Measurements from ENCODE around the gene HDAC4.

The HDAC4 gene

DNA sequence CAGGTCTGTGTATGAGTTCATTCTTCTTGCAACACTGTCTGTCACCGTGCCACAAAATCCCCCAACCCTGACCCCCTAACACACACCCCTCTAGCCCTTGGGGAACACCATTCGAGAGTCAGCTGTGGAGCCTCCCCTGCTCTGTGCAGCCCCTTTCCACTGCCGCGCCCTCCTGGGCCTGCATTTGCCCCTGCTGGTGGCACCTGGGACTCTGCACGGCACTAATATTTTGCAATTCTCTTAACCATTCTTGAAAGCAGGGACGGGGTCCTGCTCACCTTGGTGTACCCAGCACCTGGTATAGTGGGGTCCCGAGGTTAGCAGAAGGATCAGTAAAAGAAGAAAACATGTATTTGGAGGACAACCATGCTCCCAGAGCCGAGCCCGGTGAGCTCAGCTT, 124.0 kb downstream of the HDAC4 start:
- no peak for DNase-seq

DNA sequence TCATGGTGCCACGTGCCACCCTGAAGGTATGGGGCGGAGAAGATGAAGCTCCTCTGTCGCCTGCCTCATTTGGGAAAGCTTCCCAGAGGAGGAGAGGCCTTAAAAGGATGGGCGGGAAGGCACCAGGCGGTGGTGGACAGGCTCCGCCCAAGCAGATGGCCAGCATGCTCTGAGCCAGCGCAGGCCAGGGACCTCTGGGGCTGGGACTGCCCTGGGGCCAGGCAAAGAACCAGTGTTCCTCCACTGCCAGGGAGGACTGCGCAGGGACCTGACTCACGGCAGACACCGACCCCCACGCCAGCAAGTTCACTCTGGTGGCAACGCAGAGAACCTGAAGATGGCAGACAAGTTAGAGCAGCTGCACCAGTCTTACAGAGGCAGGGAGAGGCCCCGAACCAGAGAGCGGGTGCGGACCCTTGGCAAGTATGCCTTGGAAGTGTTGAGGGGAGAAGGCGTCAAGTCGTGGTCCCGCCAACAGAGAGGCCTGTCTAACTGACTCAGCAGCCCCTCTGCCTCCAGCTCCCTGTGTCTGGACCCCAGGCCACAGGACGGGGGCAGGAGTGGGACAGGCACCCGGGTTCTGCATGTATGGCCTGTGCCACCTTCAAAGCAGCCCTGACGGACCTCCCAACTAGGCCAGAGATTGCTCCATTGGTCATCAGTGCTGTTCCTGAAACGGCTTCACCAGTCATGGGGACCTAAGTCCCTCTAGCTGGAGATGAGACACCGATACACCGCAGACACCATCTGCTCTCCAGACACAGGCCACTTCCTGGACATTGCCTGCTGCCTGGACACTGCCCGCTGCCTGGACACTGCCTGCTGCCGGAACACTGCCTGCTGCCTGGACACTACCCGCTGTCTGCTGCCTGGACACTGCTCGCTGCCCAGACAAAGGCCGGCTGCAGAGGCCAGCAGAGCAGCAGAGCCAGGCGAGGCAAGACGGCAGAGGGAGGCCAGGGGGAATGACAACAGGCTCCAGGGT, 124.7 kb downstream of the HDAC4 start:
- DNase-seq = no peak

DNA sequence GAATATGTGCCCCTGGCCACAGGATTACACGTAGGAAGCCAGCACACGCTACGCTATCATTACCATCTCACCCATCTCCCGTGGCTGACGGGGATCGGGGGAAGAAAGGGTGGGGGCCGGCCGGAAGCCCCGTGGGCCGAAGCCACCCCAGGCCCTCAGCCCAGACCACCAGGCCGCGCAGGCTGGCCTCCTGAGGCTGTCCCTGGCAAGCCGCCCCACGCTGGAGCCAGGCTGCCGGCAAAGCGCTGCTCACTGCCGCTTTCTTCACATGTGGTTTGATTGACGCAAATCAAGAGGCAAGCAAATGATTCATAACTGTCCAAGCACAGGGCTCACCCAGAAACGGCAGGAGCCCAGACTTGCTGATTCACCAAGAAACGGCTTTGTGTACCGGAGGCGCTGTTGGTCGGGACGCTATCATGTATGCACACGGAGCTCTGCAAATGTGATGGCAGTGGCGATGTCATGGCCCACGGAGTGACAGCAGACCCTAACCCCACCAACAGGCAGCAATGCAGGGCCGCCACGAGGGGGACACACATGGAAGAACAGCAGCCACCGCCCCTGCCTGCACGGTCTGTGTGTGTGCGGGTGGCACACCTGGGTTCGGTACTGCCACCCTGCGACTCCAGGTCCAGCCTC, 125.7 kb downstream of the HDAC4 start:
- no peak for DNase-seq

- DNase-seq = no peak
Measured at GRCh38 chr2:239274391-239275043, 126.3 kb downstream of the HDAC4 start.

DNA sequence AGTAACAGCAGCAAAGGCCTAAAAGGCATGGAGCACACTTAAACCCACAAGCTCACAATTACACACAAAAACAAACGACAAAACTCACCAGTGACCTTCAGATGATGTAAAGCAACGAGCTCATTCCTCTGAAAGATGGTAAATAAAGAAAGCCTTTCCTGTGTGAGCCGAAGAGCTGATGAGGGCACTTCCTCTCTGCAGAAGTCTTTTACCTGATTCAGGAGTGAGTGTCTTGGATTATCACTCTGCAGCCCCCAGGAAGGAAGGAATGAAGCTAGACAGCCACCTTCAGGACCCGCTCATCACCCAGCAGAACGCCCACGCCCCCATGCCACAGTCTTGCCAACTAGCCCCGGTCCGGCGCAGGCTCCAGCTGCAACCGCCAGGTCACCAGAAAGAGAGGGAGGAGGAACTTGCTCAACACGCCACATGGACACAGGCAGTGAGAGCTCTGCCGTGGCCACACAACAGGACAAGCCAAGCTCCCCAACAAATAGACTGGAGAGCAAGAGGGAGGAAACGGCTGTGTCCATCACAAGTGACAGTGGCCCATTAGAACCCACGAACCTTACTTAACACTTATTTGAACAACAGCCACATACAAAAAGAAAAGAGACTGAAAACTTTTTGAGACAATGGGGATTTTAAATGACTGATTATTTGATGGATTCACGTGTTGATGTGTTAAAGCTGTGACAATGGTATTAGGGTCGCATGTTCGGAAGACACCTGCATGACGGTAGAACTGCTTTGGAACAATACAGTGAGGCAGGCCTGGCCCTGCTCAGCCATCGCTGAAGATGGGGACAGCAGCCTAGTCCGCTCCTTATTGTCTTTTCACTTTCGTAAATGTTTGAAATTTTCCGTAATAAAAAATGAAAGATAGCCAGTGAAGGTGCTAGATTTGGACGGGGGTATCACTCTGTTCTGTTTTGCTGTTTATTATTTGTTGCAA, 127.3 kb downstream of the HDAC4 start:
- no peak for DNase-seq

DNA sequence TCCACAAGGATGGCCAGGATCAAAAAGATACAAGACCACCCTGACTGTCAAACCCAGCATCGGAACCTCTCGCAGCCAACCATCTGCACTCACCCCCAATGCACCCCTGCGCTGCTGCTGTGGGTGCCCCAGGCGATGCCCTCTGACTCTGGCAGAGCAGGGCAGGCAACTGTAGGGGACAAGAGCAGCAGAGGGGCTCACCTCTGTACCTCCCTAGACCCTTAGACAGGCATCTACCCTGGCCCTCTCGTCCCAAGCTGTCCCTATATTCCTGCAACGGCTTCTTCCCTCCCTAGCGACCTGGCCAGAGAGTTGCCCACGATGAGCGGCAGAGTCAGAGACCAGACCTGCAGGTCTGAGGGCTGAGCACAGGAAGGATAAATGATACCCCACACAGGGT, 128.2 kb downstream of the HDAC4 start:
- DNase-seq = no peak

DNA sequence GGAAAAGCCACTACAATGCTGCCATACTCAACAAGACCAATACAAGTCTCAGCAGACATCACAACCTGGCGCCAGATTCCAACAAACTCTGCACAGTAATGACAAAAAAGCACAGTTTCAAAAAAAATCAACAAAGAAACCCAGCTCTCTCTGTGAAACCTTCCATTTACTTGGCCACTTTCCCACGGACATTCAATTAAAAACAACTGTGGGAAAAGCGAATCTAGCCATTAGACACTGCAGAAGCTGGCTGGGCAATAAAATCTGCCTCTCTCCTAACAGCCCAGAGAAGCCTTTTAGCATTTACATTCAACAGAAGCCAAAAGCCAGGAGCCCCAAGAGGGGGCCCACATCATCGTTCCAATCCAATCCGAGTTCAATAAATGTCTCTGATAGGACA, 128.9 kb downstream of the HDAC4 start:
- DNase-seq = no peak

GRCh38 chr2:239271471-239271870, 129.3 kb downstream of the HDAC4 start:
- DNase-seq = no peak

DNA sequence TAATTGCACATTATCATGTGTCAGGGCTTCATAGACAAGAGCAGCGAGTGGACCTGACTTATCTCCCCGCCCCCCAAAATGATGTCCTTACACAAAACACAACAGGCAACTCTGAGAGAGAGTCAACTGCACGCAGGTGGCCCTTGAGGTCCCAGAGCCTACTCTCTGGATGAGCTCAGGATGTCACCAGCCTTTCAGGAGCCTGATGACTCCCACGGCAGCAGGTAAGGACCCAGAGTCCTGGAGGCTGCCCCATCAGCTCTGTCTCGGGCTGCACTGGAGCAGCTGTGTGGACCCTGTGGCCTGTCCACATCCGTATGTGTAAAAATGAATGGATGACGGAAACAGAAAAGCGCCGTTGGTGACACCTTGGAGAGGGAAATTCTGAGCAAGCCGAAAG, 130.9 kb downstream of the HDAC4 start:
- no peak for DNase-seq

- no peak for DNase-seq
Measured at GRCh38 chr2:239269173-239269885, 131.5 kb downstream of the HDAC4 start.

- DNase-seq = no peak
Measured at GRCh38 chr2:239268549-239268948, 132.3 kb downstream of the HDAC4 start.

GRCh38 chr2:239268082-239268481, 132.7 kb downstream of the HDAC4 start:
- no peak for DNase-seq

GRCh38 chr2:239267288-239267951, 133.4 kb downstream of the HDAC4 start:
- no peak for DNase-seq

- DNase-seq = no peak
Measured at GRCh38 chr2:239266779-239267287, 134.0 kb downstream of the HDAC4 start.

- DNase-seq = no peak
Measured at GRCh38 chr2:239266434-239266766, 134.4 kb downstream of the HDAC4 start.

- DNase-seq = no peak
Measured at GRCh38 chr2:239265681-239266433, 135.0 kb downstream of the HDAC4 start.

DNA sequence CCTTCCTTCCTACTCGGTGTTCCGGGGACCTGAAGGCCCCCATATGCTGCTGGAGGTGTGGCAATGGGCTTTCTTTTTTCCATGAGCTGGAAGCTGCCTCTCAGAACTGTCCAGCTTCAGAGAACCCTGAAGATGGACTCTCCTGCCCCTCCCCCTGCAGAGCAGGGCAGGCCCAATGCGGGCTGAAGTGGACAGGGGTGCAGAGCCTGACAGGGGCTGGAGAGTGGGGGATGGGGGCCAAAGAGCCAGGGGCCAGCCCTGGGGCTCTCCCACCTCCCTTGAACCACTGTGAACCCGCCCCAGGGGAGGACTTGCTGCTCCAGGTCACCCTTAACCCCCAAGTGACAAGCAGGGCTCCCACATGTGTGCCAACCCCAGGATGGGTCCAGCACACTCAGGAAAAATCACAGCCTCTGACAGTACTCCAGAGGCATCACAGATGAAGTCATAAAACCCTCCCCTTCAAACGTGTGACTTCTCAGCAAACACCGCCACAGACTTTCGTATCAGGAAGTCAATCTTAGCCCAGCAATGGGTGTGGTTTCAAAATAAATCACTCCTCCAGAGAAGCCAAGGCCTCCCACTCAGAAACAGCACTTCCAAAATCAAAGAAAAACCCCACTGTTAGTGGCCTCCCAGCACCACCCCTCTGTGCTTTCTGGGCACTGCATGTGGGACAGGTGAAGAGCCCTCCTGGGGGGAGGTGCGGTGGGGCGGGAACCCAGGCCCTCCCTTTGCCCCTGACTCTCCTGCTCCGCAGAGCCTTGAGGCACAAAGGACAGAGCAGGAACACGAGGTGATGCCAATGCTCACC, 135.8 kb downstream of the HDAC4 start:
- DNase-seq = no peak

DNA sequence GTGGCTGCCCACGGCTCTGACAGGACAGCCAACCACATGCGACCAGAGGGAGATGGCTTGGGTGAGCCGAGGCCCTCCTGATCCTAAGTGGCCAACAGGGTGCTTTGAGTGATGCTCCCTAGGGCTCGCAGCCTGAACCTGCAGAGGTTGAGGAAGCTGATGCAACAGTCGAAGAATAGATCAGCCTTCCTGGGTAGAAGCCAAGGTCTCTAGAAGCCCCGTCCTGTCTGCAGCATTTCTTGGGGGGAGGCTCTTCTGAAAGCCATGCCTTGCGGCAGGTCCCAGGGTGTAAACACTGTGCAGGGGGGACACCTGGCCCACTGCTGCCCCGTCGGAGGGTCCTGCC, 136.4 kb downstream of the HDAC4 start:
- no peak for DNase-seq

DNA sequence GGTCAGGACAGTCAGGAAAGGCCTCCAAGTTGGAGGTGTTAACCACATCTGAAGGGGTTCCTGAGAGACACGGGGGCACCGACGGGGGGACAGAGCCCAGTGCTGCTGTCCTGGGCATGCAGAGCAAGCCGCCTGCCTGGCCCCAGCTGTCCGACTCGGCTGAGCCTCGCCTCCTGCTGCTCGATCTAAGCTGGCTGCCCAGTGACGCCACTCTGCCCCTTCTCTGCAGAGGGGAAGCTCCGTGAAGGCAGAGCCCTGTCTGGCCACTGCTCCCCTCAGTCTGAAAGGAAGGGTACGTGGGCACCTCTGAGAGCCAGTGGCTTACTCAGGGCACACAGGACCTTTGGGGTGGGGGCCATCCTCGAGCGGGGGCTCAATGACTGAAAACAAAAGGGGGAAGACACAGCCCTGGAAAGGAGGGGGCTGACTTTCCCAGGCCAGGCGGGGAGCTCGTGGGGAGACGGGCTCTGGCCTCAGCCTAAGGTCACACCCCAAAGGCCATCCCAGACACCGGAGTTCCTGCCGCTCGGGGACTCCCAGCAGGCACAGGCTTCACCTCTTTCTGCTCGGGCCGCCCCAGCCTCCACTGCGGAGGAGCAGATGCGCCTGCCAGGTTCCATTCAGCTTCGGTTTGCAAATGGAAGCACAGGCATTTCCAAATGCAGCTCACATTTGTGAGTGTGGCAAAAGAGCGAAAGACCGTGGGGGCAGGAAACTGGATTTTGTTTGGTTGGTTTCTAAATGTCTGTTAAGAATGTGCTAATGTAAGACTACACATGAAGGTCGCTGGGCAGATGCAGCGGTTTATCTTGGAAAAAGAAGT, 136.9 kb downstream of the HDAC4 start:
- no peak for DNase-seq

All from NCI-H2081 (cell line).